Fibroblast of the aortic adventitia (primary cell): Measurements from ENCODE around the gene FRMPD3. TPM values are rescaled to one million over a fixed set of nuclear protein-coding genes. Genes with fewer than 3 reads are reported as not detected.
"Not testable (repeated sequence)": the region's sequence is repeated elsewhere in the genome, so short reads cannot be mapped to it uniquely, and the experiment has no call there.

Experiments used
- DNase-seq: peaks from one replicate; pipeline ENCODE4 v3.0.0-alpha.2; 2010; ENCODE audit warnings: low read depth
- H3K4me3 ChIP-seq: 2 replicates; pipeline ENCODE4 v1.5.1; 2011; ENCODE audit warnings: low read depth, mild to moderate bottlenecking, control low read depth, low read length, moderate library complexity
- CTCF ChIP-seq: IDR thresholded peaks from 2 replicates; pipeline ENCODE4 v1.5.1; 2011; ENCODE audit warnings: mild to moderate bottlenecking, low read length, control low read depth, inconsistent platforms; ENCODE audit not compliant: insufficient read depth
- total RNA-seq: library from RNA; depleted of rRNA; stranded (reverse); fragments of >200 nt; gene quantifications from 2 replicates; pipeline ENCODE4 v1.2.3, GENCODE V29; 2012; ENCODE audit warnings: low replicate concordance

Gene FRMPD3
- total RNA-seq, 1 donor, result 0.09 TPM

- DNase-seq, result no peak
- no peak overlapping the region for H3K4me3 ChIP-seq
- no peak for TF ChIP-seq CTCF
Observed at GRCh38 chrX:107452581-107452980, 3.1 kb downstream of the FRMPD3 start.

- H3K4me3 ChIP-seq, result no peak overlapping the region
- no peak for DNase-seq
- TF ChIP-seq CTCF, result no peak
Observed at GRCh38 chrX:107454302-107454701, 4.8 kb downstream of the FRMPD3 start.

- no peak overlapping the region for H3K4me3 ChIP-seq
- TF ChIP-seq CTCF, result no peak
- no peak for DNase-seq
Observed at GRCh38 chrX:107457289-107457688, 7.8 kb downstream of the FRMPD3 start.

- no peak for TF ChIP-seq CTCF
- DNase-seq, result no peak
- H3K4me3 ChIP-seq, result no peak overlapping the region
Observed at GRCh38 chrX:107465932-107466620, 16.6 kb downstream of the FRMPD3 start.

GRCh38 chrX:107467271-107467670 is 17.8 kb downstream of the FRMPD3 start:
- no peak overlapping the region for H3K4me3 ChIP-seq
- no peak for DNase-seq
- TF ChIP-seq CTCF, result no peak

GRCh38 chrX:107470198-107470597 is 20.7 kb downstream of the FRMPD3 start:
- no peak for DNase-seq
- no peak overlapping the region for H3K4me3 ChIP-seq
- TF ChIP-seq CTCF, result no peak

GRCh38 chrX:107470971-107471370 is 21.5 kb downstream of the FRMPD3 start:
- H3K4me3 ChIP-seq, result no peak overlapping the region
- DNase-seq, result no peak
- TF ChIP-seq CTCF, result no peak

GRCh38 chrX:107471420-107471819 is 22.0 kb downstream of the FRMPD3 start:
- not testable (repeated sequence) for H3K4me3 ChIP-seq, DNase-seq
